ENCODE measurements around the gene CSNK2A3.

Gene CSNK2A3

GRCh38 chr11:11332141-11332710, 20.8 kb downstream of the CSNK2A3 start:
- no peak for DNase-seq

GRCh38 chr11:11329062-11329806, 23.8 kb downstream of the CSNK2A3 start:
- no peak for DNase-seq

GRCh38 chr11:11324090-11324489, 29.0 kb downstream of the CSNK2A3 start:
- DNase-seq = no peak

DNA sequence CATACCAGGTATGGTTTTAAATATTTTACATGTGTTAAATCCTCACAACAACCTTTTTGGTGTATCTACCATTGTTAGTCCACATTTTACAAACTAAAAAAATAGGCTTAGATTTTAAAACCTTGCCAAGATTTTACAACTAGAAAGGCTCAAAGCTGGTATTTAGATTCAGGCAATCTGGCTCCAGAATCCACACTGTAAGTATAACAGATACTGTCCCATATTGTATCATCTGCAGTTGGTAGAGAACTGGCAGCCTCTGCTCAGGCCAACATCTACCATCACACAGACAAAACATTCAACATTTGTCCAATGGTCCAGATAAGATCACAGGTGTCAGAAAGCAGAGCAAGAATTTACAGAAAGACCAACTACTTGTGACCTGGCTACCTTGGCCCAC, 30.9 kb downstream of the CSNK2A3 start:
- DNase-seq = no peak

- no peak for DNase-seq
These were observed 32.2 kb downstream of the CSNK2A3 start for GRCh38 chr11:11320825-11321224.

DNA sequence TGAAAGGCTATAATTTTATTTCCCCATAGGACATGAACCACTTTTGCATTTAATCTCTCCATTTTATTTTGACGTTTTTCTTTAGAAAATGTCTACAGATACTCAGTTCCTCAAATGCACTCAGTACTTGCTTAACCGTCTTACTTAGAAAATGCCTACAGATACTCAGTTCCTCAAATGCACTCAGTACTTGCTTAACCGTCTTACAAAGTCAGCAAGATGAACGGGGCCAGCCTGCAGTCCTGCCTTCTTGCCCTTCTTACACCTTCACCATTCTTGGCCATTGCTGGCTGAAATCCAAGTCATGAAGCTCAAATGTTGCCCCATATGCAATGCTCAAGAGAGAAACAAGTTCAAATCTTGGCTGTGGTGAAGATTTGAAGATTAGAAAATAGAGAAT, 34.1 kb downstream of the CSNK2A3 start:
- no peak for DNase-seq

- no peak for DNase-seq
These were observed 34.6 kb downstream of the CSNK2A3 start for GRCh38 chr11:11318461-11318860.

DNA sequence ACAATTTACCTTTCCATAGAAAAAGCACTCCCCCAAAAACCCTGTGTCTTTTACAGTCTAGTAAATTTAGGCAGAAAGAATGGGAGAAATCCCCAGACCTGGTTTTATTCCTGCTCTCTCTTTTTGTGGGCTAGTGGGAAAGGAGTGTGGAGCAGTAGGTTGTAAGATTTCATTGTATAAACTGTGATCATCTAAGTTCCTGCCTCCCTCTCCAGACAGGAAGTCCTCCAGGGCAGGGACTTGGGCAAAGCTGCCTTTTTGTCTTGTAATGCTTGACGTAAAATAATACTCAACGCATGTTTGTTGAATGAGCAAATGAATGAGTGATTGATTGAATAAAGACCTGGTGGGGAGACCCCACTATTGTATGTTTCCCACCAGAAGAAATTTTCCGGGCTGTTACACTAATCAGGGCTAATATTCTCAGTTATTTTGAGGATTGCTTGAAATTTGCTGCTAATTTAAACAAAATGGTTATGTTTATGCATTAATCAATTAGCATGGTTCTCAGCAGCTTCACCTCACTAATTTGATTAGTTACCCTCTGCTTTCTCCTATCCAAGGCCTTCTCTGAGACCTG, 36.3 kb downstream of the CSNK2A3 start:
- no peak for DNase-seq

DNA sequence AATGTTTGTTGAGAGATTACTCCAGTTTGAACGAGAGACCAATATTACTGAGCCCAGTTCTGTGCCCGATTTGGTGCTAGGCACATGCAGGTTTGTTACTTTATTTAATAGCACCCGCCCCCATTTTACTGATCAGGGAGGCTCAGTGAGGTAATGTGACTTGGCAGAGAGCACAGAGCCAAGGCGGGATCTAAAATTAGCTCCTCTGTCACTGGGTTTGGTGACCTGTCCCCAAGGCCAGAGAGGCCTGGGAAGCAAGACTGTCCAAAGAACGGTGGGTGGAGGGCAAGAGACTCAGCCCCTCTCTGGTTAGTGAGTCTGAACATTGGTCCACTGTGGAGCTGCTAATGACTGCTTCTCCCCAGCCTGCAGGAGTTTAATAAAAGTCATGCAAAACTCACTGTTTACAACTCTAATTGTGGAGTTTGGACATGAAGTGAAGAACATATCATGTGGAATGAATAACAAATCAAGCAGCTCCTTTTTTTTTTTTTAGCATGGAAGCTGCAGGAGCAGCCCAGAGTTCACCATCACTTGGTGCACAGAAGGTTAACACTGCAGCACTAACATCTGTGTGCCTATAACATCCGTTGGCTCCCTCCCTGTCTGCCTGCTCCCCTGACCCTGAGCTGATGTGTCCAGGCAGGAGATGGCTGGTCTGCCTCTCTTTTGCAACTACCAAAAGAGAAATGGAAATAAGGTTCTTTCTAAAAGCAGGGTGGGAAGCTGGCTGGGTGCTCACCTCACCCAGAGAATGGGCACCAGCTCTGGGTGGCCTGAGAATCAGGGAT, 39.0 kb downstream of the CSNK2A3 start:
- no peak for DNase-seq

DNA sequence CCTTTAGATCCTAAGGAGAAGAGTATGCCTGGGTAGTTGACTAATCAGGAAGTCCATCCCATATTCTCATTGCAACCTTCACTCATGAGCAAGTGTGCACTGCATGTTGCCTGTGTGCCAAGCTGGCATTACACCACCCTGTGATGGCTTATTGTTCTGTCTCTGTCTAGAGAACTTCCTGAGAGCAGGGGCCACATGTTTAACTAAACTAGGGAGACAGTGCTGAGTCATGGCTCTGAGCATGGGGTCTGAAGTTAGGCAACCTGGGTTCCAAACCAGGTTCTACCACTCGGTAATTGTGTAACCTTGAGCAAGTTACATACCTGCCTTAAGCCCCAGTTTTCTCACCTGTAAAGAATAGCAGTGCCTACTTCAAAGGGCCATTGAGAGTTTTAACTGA, 39.6 kb downstream of the CSNK2A3 start:
- DNase-seq = no peak

- no peak for DNase-seq
These were observed 40.3 kb downstream of the CSNK2A3 start for GRCh38 chr11:11312738-11313137.

DNA sequence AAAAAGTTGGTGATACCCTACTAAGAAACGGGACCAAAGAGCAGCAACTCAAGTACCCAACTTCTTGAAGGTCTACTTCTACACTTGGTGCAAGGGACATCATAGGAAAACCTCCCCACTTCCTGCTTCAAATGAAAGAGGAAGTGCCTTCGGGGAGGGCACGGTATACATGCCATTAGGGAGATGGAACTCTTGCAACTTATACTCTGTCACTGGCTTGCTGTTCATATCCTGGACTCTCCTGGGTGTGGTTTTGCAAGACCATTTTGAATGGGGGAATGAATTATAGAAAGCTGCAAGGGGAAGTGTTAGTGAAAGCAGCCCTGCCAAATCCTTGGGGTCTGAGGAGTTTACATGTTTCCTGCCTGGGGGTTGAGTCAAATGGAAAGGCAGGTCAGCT, 41.9 kb downstream of the CSNK2A3 start:
- no peak for DNase-seq

- DNase-seq = no peak
These were observed 43.1 kb downstream of the CSNK2A3 start for GRCh38 chr11:11309906-11310305.

- no peak for DNase-seq
These were observed 44.8 kb downstream of the CSNK2A3 start for GRCh38 chr11:11308249-11308648.

GRCh38 chr11:11306855-11307254, 46.2 kb downstream of the CSNK2A3 start:
- no peak for DNase-seq

DNA sequence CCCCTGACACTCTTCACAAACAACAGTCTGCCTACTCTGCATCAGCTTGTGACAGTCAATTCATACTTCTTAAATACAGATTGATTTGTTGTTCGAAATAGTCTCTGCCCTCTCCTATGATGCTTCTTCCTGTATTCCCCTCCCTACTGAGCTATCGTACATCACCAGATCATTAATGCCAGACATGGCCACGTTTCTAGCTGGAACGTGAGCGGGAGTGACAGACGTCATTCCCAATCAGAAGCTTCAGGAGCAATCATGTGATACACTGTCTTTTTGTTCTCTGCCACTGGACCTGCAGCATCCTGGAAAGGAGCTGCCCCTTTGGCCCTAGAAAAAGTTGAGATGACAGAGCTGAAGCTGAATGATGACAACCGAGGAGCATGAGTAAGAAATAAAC, 48.5 kb downstream of the CSNK2A3 start:
- DNase-seq = no peak

- no peak for DNase-seq
These were observed 50.5 kb downstream of the CSNK2A3 start for GRCh38 chr11:11302565-11302964.

All from activated CD4-positive, alpha-beta T cell treated with anti-CD3 and anti-CD28 coated beads, Interleukin-2, amount 50 U/mL, for 4 hours (primary cell).